HUES6 (cell line): ENCODE measurements around the gene ARHGEF19.
"Not testable (repeated sequence)": the region's sequence is repeated elsewhere in the genome, so short reads cannot be mapped to it uniquely, and the experiment has no call there.

Source experiments
- H3K27ac ChIP-seq: 2 replicates; pipeline ENCODE4 v1.7.0; 2013; ENCODE audit warnings: low read depth, mild to moderate bottlenecking, low read length, inconsistent platforms
- H3K27me3 ChIP-seq: 2 replicates; pipeline ENCODE4 v1.6.1; 2013; ENCODE audit warnings: low read length; ENCODE audit not compliant: control insufficient read depth, insufficient read depth
- H3K36me3 ChIP-seq: 2 replicates; pipeline ENCODE4 v1.6.1; 2013; ENCODE audit warnings: low read length; ENCODE audit not compliant: control insufficient read depth, insufficient read depth
- H3K4me1 ChIP-seq: 2 replicates; pipeline ENCODE4 v1.6.1; 2013; ENCODE audit warnings: low read length; ENCODE audit not compliant: control insufficient read depth, insufficient read depth
- H3K4me3 ChIP-seq: 2 replicates; pipeline ENCODE4 v1.5.1; 2013; ENCODE audit warnings: low read depth, low read length
- H3K9ac ChIP-seq: one replicate; pipeline ENCODE4 v1.6.1; 2013; ENCODE audit warnings: mild to moderate bottlenecking, low read length
- H3K9me3 ChIP-seq: 2 replicates; pipeline ENCODE4 v1.6.1; 2013; ENCODE audit warnings: low read depth, low read length; ENCODE audit not compliant: control insufficient read depth, insufficient read depth

ARHGEF19 gene

DNA sequence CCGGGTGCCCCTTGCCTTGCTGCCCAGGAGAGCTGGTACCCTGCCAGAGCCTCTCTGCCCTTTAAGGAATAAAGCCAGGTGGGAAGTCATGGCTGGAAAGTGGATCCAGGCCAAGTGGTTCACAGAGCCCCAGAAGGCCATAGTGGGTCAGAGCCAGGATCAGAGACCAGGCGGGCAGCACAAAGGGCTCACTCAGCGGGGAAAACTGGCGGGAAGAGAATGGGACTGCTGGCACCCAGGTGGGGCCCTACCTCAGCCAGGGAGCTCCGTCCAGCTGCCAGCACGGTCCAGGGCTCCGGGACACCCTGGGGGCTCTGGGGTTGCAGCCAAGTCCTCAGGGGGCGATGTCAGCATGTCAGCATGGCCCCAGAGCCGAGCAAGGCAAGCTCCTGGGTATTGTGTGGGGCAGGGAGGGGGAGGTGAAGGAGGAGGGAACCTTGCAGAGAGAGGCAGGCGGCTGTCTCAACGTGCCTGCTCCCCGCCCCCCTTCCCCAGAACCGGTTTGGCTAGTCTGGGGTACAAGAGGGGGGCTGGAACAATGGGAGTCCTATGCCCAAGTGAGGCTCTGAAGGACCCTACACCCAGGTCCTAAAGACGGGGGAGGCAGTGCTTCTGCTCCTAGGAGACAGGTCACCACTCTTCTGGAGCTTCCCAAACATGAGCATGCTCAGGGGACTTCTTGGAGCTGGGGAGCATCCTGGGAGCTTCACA, at the start of gene ARHGEF19:
Gene ARHGEF19, minus strand, starts transcription at position 402 of the 711 bp plus-strand sequence. CDS start 3,598 bp downstream, outside the sequence.
- Histone ChIP-seq H3K9me3 (no peaks in the 10 kb centered on the region), H3K36me3 (no peaks in the 10 kb centered on the region), H3K9ac (peak within 1 kb of the TSS; percentile 21), H3K4me3 (peak within 1 kb of the TSS; percentile 56), H3K27me3 (peaks cover 9% of the 10 kb centered on the region), H3K27ac (peak within 1 kb of the TSS; percentile 41; the same call in 1 of the 2 replicates), H3K4me1 (peaks cover 34% of the 10 kb centered on the region)

DNA sequence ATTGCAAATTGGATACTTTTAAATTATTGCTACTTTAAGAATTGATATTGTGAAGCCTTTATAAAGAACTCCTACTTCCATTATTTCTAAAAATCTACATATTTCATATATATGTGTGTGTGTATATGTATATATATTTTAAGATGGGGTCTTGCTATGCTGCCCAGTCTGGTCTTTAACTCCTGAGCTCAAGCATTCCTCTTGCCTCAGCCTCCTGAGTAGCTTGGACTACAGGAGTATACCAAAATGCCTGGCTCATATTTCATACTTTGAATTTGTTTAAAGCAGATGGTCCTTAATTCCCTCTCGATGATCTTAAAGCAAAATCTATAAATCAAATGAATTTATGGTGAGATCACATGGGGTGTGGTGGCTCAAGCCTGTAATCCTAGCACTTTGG, 49.6 kb upstream of the ARHGEF19 start:
- Histone ChIP-seq H3K4me1 (0 out of 2 replicates have a peak, but pooled peaks cover 2% of the 10 kb centered on the region), H3K27ac (no peak overlapping the region), H3K9ac (no peak overlapping the region), H3K36me3 (no peaks in the 10 kb centered on the region), H3K27me3 (no peaks in the 10 kb centered on the region), H3K9me3 (no peaks in the 10 kb centered on the region), H3K4me3 (no peak overlapping the region)

DNA sequence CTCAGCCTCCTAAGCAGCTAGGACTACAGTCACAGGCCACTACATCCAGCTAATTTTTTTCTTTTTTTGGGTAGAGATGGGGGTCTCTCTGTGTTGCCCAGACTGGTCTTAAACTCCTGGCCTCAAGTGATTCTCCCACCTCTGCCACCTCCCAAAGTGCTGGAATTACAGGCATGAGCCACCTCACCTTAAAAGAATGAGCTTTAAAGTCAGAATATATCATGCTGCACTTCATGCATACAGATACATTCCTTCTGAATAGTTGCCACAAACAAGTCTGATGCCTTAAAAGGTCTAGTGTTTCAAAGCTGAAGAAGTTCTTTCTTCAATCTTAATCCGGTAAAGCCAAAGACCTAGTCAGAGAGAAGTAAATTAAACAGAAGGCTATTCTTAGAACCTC, 48.4 kb upstream of the ARHGEF19 start:
- peaks cover 8% of the 10 kb centered on the region; the same call in 1 of the 2 replicates for H3K36me3 ChIP-seq
- no peak overlapping the region for H3K27ac ChIP-seq
- H3K4me3 ChIP-seq, result no peak overlapping the region
- H3K4me1 ChIP-seq, result 0 out of 2 replicates have a peak, but pooled peaks cover 2% of the 10 kb centered on the region
- H3K9me3 ChIP-seq, result no peaks in the 10 kb centered on the region
- H3K9ac ChIP-seq, result no peak overlapping the region
- no peaks in the 10 kb centered on the region for H3K27me3 ChIP-seq

DNA sequence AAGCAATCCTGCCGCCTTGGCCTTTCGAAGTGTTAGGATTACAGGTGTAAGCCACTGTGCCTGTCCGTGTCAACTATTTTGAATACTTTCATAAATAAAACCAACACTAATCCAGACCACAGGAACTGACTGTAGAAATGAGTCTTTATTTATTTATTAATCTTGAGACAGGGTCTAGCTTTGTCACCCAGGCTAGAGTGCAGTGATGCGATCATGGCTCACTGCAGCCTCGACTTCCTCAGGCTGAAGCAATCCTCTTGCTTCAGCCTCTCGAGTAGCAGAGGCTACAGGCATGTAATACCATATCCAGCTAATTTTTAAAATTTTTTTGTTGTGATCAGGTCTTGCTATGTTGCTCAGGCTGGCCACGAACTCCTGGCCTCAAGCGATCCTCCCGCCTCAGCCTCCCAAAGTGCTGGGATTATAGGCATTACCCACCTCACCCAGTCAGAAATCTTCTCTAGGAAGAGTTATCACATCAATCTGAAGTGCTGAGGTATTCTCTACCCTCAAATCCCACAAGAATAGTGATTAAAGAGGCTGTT, 46.2 kb upstream of the ARHGEF19 start:
- Histone ChIP-seq H3K27ac (no peak overlapping the region), H3K36me3 (peaks cover 25% of the 10 kb centered on the region; the same call in 1 of the 2 replicates), H3K9ac (no peak overlapping the region), H3K4me3 (no peak overlapping the region), H3K4me1 (0 out of 2 replicates have a peak, but pooled peaks cover 2% of the 10 kb centered on the region), H3K9me3 (no peaks in the 10 kb centered on the region), H3K27me3 (no peaks in the 10 kb centered on the region)

DNA sequence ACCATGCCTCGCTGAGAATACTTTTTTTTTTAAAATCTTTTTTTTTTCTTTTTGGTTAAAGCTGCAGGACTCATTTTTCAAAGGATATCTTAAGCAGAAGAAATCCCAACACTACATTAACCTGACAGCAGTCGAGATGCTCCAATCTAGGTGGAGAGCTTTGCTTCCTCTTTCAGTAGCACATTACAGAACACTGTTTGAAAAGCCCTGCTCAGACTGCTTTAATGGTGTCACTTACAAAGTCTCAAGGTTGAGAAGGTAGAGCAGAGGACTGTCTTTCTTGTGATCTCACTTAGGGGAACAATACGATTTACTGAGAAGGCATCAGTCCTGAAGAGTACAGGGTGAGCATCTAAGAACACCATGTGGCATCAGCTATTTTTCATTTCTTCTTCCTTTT, 45.5 kb upstream of the ARHGEF19 start:
- Histone ChIP-seq H3K4me3 (no peak overlapping the region), H3K9me3 (no peaks in the 10 kb centered on the region), H3K27ac (no peak overlapping the region), H3K27me3 (no peaks in the 10 kb centered on the region), H3K36me3 (peaks cover 30% of the 10 kb centered on the region; the same call in 1 of the 2 replicates), H3K9ac (no peak overlapping the region), H3K4me1 (0 out of 2 replicates have a peak, but pooled peaks cover 2% of the 10 kb centered on the region)

DNA sequence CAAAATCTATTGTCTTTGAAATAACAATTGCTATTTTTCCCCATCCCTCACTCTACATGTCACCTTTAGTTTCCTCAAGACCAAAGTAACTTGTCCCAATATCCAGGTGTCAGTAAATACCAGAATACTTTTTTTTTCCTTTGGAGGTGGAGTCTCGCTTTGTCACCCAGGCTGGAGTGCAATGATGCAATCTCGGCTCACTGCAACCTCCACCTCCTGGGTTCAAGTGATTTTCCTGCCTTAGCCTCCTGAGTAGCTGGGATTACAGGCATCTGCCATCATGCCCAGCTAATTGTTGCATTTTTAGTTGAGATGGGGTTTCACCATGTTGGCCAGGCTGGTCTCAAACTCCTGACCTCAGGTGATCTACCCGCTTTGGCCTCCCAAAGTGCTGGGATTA, 45.1 kb upstream of the ARHGEF19 start:
- H3K4me3 ChIP-seq, H3K9me3 ChIP-seq, H3K27ac ChIP-seq, H3K27me3 ChIP-seq, H3K4me1 ChIP-seq, H3K9ac ChIP-seq: not testable (repeated sequence)
- H3K36me3 ChIP-seq, result peaks cover 33% of the 10 kb centered on the region

DNA sequence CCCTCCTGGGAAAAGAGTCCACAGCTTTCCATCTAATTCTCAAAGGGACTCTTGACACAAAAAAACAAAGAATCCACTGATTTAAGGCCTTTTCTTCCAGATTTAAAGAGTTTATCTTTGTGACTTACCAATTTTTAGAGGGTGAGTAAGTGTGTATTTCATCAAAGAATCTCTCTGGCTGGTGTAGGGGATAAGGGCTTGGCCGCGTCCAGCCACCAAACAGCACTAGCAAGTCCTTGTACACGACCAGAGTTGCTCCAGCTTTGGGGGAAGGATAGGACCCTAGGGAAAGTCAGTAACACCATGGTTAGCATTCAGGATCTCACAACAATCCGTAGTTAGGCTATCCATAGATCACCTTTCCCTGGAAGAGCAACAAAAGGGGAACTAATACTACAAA, 44.0 kb upstream of the ARHGEF19 start:
- Histone ChIP-seq H3K4me1 (0 out of 2 replicates have a peak, but pooled peaks cover 2% of the 10 kb centered on the region), H3K9me3 (no peaks in the 10 kb centered on the region), H3K36me3 (peaks cover 44% of the 10 kb centered on the region), H3K9ac (no peak overlapping the region), H3K4me3 (no peak overlapping the region), H3K27me3 (no peaks in the 10 kb centered on the region), H3K27ac (no peak overlapping the region)

DNA sequence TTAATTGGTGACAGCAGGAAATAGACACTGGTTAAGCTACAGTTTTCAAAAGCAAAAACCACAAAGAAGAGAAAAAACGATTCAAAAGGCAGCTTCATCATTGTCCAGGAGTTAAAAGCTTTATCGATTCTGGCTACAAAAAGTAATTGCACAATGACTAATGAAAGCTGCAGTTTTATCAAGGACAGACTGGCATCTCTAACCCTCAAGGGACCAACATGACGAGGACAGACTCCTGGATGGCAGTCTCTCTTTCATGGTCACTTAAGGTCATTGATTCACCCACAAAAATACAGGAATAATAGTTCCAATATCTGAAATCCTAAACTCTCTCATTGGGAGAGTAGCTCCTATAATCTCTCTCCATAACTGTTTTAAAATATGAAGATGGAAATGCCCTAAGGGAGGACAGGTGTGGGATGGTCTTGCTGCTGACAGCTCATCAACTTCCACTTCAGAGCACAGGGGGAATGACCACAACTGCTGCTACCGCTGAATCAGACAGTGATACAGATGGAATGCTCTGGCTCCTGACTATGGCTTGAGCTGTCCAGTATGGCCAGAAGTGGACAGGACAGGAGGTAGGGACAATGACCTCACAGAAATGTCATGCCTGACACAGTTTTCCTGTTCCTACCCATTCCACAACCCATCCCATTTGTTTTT, 41.9 kb upstream of the ARHGEF19 start:
- Histone ChIP-seq H3K9me3 (no peaks in the 10 kb centered on the region), H3K36me3 (peaks cover 61% of the 10 kb centered on the region), H3K9ac (no peak overlapping the region), H3K27ac (no peak overlapping the region), H3K27me3 (no peaks in the 10 kb centered on the region), H3K4me3 (no peak overlapping the region), H3K4me1 (0 out of 2 replicates have a peak, but pooled peaks cover 2% of the 10 kb centered on the region)

DNA sequence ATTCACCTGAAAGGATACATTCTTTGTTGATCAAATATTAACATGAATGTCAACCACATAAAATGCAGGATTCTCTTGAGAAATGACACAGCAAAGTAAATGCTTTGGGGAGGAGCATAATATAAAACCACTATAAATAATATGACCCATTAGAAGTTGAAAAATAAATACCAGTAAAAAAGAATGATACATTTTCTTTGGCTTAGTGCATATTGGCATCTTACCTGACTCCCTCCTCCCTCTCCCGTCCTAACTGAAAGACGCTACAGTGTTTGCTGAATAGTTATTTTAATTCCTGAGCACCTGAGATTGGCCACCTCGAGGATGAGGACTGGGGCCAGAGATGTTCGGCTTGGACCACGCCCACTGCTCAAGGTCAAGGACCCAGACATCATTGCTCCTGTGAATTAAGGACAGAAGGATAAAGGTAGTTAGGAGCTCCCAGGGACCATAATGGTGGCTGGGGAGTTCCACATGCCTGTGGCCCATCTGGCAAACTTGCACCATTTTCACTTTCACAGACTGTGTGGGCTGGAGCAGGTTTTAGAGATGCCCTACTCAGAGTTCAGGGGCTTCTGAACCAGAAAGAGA, 41.0 kb upstream of the ARHGEF19 start:
- no peak overlapping the region for H3K4me3 ChIP-seq
- H3K9ac ChIP-seq, result no peak overlapping the region
- no peaks in the 10 kb centered on the region for H3K9me3 ChIP-seq
- H3K27ac ChIP-seq, result no peak overlapping the region
- peaks cover 63% of the 10 kb centered on the region for H3K36me3 ChIP-seq
- 0 out of 2 replicates have a peak, but pooled peaks cover 2% of the 10 kb centered on the region for H3K4me1 ChIP-seq
- no peaks in the 10 kb centered on the region for H3K27me3 ChIP-seq

DNA sequence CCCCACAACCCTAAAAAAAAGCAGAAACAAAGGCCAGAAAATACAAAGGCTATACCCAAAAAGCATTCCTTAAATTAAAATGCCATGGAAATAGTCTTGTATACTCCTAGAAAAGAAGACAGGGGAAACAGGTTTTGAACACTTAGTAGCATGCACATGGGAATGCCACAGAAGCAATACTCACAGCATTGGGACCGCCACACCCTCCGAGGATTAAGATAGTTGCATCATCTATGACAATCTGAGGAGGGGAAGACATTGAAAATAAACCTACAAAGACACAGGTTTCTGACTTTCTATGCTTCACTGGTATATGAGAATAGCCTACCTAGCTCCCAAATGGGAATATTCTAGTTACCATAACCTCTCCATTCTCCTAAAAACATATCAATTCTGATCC, 40.5 kb upstream of the ARHGEF19 start:
- no peaks in the 10 kb centered on the region for H3K27me3 ChIP-seq
- 0 out of 2 replicates have a peak, but pooled peaks cover under 1% of the 10 kb centered on the region for H3K4me1 ChIP-seq
- no peak overlapping the region for H3K9ac ChIP-seq
- H3K9me3 ChIP-seq, result no peaks in the 10 kb centered on the region
- H3K36me3 ChIP-seq, result peaks cover 63% of the 10 kb centered on the region
- H3K27ac ChIP-seq, result no peak overlapping the region
- no peak overlapping the region for H3K4me3 ChIP-seq
